HFFc6 (cell line): Measurements from ENCODE around the gene USF1. TPM values are rescaled to one million over a fixed set of nuclear protein-coding genes. Genes with fewer than 3 reads are reported as not detected.

Experiments
- DNase-seq: peaks from one replicate; pipeline ENCODE4 v3.0.0-alpha.2; 2018
- H3K27ac Mint-ChIP-seq: 2 replicates; pipeline ENCODE4 v1.8.0; 2020; ENCODE audit warnings: mild to moderate bottlenecking, mixed read lengths
- H3K27me3 Mint-ChIP-seq: 2 replicates; pipeline ENCODE4 v1.8.0; 2021; ENCODE audit warnings: mild to moderate bottlenecking, moderate library complexity, mixed read lengths; ENCODE audit not compliant: insufficient read depth
- H3K36me3 Mint-ChIP-seq: 2 replicates; pipeline ENCODE4 v1.8.0; 2021; ENCODE audit warnings: low read depth, mixed read lengths
- H3K4me1 Mint-ChIP-seq: 2 replicates; pipeline ENCODE4 v1.8.0; 2020; ENCODE audit warnings: low read depth, mixed read lengths
- H3K4me3 Mint-ChIP-seq: 2 replicates; pipeline ENCODE4 v1.8.0; 2020; ENCODE audit warnings: mild to moderate bottlenecking, moderate library complexity, mixed read lengths
- H3K9me3 Mint-ChIP-seq: 2 replicates; pipeline ENCODE4 v1.8.0; 2020; ENCODE audit warnings: mild to moderate bottlenecking, mixed read lengths
- CTCF ChIP-seq: fragments of 200-600 bp; sonication (generic); IDR thresholded peaks from 2 replicates; pipeline ENCODE4 v1.5.0; 2021; ENCODE audit warnings: antibody characterized with exemption, mild to moderate bottlenecking
- total RNA-seq, 6 experiments: library from RNA; stranded (reverse); fragmentation: NEBNext Ultra II Directional; extraction: Animal tissue kit (Norgen Biotek cat#: 25700); gene quantifications; 2 replicates in 1 of 6; 3 replicates in 5 of 6; pipeline ENCODE4 v1.2.3, GENCODE V29; 2021

USF1 gene
- total RNA-seq, 6 experiments from 2014 or later, result 31.2 to 38.0 (median 33.4) TPM

- Mint-ChIP-seq H3K4me3 (no peak overlapping the region), H3K9me3 (no peaks in the 10 kb centered on the region), H3K36me3 (no peaks in the 10 kb centered on the region), H3K27ac (peak overlapping the region; percentile 93), H3K4me1 (peaks cover 69% of the 10 kb centered on the region), H3K27me3 (no peaks in the 10 kb centered on the region; the same call in 1 of the 2 replicates)
- TF ChIP-seq CTCF, result no peak
- no peak for DNase-seq
Measured at GRCh38 chr1:161082483-161082882, 36.7 kb upstream of the USF1 start.

- no peak for DNase-seq
- H3K36me3 Mint-ChIP-seq, result no peaks in the 10 kb centered on the region
- no peak overlapping the region; the same call in 1 of the 2 replicates for H3K4me3 Mint-ChIP-seq
- peaks cover 65% of the 10 kb centered on the region for H3K4me1 Mint-ChIP-seq
- no peaks in the 10 kb centered on the region; the same call in 1 of the 2 replicates for H3K27me3 Mint-ChIP-seq
- H3K9me3 Mint-ChIP-seq, result no peaks in the 10 kb centered on the region
- H3K27ac Mint-ChIP-seq, result peak overlapping the region; percentile 83
- TF ChIP-seq CTCF, result no peak
Measured at GRCh38 chr1:161081519-161081918, 35.7 kb upstream of the USF1 start.

GRCh38 chr1:161080441-161081405, 34.9 kb upstream of the USF1 start:
- H3K36me3 Mint-ChIP-seq, result no peaks in the 10 kb centered on the region
- no peak for DNase-seq
- no peaks in the 10 kb centered on the region; the same call in 1 of the 2 replicates for H3K27me3 Mint-ChIP-seq

GRCh38 chr1:161079436-161080110, 33.8 kb upstream of the USF1 start:
- H3K27me3 Mint-ChIP-seq, result no peaks in the 10 kb centered on the region; the same call in 1 of the 2 replicates
- no peak overlapping the region for H3K4me3 Mint-ChIP-seq
- H3K36me3 Mint-ChIP-seq, result no peaks in the 10 kb centered on the region
- no peak for DNase-seq
- peak overlapping the region; percentile 83; the same call in 1 of the 2 replicates for H3K27ac Mint-ChIP-seq
- H3K9me3 Mint-ChIP-seq, result no peaks in the 10 kb centered on the region
- TF ChIP-seq CTCF, result peak; percentile 29; the same call in 1 of the 2 replicates
- peaks cover 48% of the 10 kb centered on the region for H3K4me1 Mint-ChIP-seq

More at GRCh38 chr1:161080441-161081405, 34.9 kb upstream of the USF1 start:
- TF ChIP-seq CTCF, result no peak
- no peaks in the 10 kb centered on the region for H3K9me3 Mint-ChIP-seq
- peak overlapping the region; percentile 83 for H3K27ac Mint-ChIP-seq
- H3K4me1 Mint-ChIP-seq, result peaks cover 59% of the 10 kb centered on the region
- H3K4me3 Mint-ChIP-seq, result peak overlapping the region; percentile 7; the same call in 1 of the 2 replicates

- Mint-ChIP-seq H3K9me3 (no peaks in the 10 kb centered on the region), H3K27ac (no peak overlapping the region), H3K27me3 (no peaks in the 10 kb centered on the region; the same call in 1 of the 2 replicates), H3K4me1 (peaks cover 27% of the 10 kb centered on the region), H3K4me3 (no peak overlapping the region), H3K36me3 (no peaks in the 10 kb centered on the region)
- TF ChIP-seq CTCF, result no peak
- no peak for DNase-seq
Measured at GRCh38 chr1:161077426-161077825, 31.6 kb upstream of the USF1 start.
